ENCODE measurements around the gene ZNF771. TPM values are rescaled to one million over a fixed set of nuclear protein-coding genes. Genes with fewer than 3 reads are reported as not detected.

The ZNF771 gene
- total RNA-seq, 1 donor from 2014 or later, result 16.3 TPM

- Mint-ChIP-seq H3K4me1 (ENCODE audit: unreplicated experiment) (peaks cover 14% of the 10 kb centered on the region), H3K27ac (ENCODE audit: unreplicated experiment) (no peak overlapping the region), H3K27me3 (ENCODE audit: unreplicated experiment) (peaks cover 4% of the 10 kb centered on the region), H3K36me3 (ENCODE audit: low read depth, unreplicated experiment) (peaks cover 34% of the 10 kb centered on the region), H3K4me3 (ENCODE audit: unreplicated experiment) (no peak overlapping the region), H3K9me3 (ENCODE audit: unreplicated experiment) (no peaks in the 10 kb centered on the region)
- no peak for DNase-seq (ENCODE audit: low spot score)
- no peak for TF ChIP-seq CTCF (IDR thresholded peaks at IDR 0.05; ENCODE audit: unreplicated experiment)
Measured at GRCh38 chr16:30421010-30421409, 13.6 kb downstream of the ZNF771 start.

- H3K27ac Mint-ChIP-seq (ENCODE audit: unreplicated experiment), result peak overlapping the region; percentile 27
- DNase-seq (ENCODE audit: low spot score), result no peak
- no peak overlapping the region for H3K4me3 Mint-ChIP-seq (ENCODE audit: unreplicated experiment)
- peaks cover 5% of the 10 kb centered on the region for H3K27me3 Mint-ChIP-seq (ENCODE audit: unreplicated experiment)
- peaks cover 23% of the 10 kb centered on the region for H3K4me1 Mint-ChIP-seq (ENCODE audit: unreplicated experiment)
- H3K36me3 Mint-ChIP-seq (ENCODE audit: low read depth, unreplicated experiment), result peaks cover 16% of the 10 kb centered on the region
- no peaks in the 10 kb centered on the region for H3K9me3 Mint-ChIP-seq (ENCODE audit: unreplicated experiment)
- no peak for TF ChIP-seq CTCF (IDR thresholded peaks at IDR 0.05; ENCODE audit: unreplicated experiment)
Measured at GRCh38 chr16:30428055-30428454, 20.6 kb downstream of the ZNF771 start.

GRCh38 chr16:30429418-30429677, 21.9 kb downstream of the ZNF771 start:
- peaks cover 12% of the 10 kb centered on the region for H3K36me3 Mint-ChIP-seq (ENCODE audit: low read depth, unreplicated experiment)
- peaks cover 6% of the 10 kb centered on the region for H3K27me3 Mint-ChIP-seq (ENCODE audit: unreplicated experiment)
- H3K4me3 Mint-ChIP-seq (ENCODE audit: unreplicated experiment), result no peak overlapping the region
- TF ChIP-seq CTCF (IDR thresholded peaks at IDR 0.05; ENCODE audit: unreplicated experiment), result no peak
- H3K4me1 Mint-ChIP-seq (ENCODE audit: unreplicated experiment), result peaks cover 23% of the 10 kb centered on the region
- H3K9me3 Mint-ChIP-seq (ENCODE audit: unreplicated experiment), result no peaks in the 10 kb centered on the region
- H3K27ac Mint-ChIP-seq (ENCODE audit: unreplicated experiment), result no peak overlapping the region
- DNase-seq (ENCODE audit: low spot score), result no peak

- Mint-ChIP-seq H3K27me3 (ENCODE audit: unreplicated experiment) (peaks cover 10% of the 10 kb centered on the region), H3K36me3 (ENCODE audit: low read depth, unreplicated experiment) (peaks cover 12% of the 10 kb centered on the region), H3K4me3 (ENCODE audit: unreplicated experiment) (no peak within 1 kb of the TSS), H3K9me3 (ENCODE audit: unreplicated experiment) (no peaks in the 10 kb centered on the region), H3K27ac (ENCODE audit: unreplicated experiment) (no peak within 1 kb of the TSS), H3K4me1 (ENCODE audit: unreplicated experiment) (peaks cover 23% of the 10 kb centered on the region)
- peak; percentile 84 for DNase-seq (ENCODE audit: low spot score)
- peak; percentile 84 for TF ChIP-seq CTCF (IDR thresholded peaks at IDR 0.05; ENCODE audit: unreplicated experiment)
Measured at GRCh38 chr16:30429678-30430427, 22.4 kb downstream of the ZNF771 start, which contains the start of gene DCTPP1. Gene DCTPP1, minus strand, starts transcription at chr16:30430030. Its CDS starts 50 bp downstream, at chr16:30429980.

GRCh38 chr16:30430428-30430970, 23.1 kb downstream of the ZNF771 start:
- Mint-ChIP-seq H3K4me1 (ENCODE audit: unreplicated experiment) (peaks cover 21% of the 10 kb centered on the region), H3K36me3 (ENCODE audit: low read depth, unreplicated experiment) (peaks cover 12% of the 10 kb centered on the region), H3K9me3 (ENCODE audit: unreplicated experiment) (no peaks in the 10 kb centered on the region), H3K4me3 (ENCODE audit: unreplicated experiment) (no peak overlapping the region), H3K27ac (ENCODE audit: unreplicated experiment) (no peak overlapping the region), H3K27me3 (ENCODE audit: unreplicated experiment) (peaks cover 12% of the 10 kb centered on the region)
- no peak for TF ChIP-seq CTCF (IDR thresholded peaks at IDR 0.05; ENCODE audit: unreplicated experiment)
- DNase-seq (ENCODE audit: low spot score), result no peak
